HG02642 (cell line): ENCODE measurements around the gene HECA.
A peak's percentile ranks its signal among the peaks of the same experiment; 100 is the strongest.
"Not testable (repeated sequence)": the region's sequence is repeated elsewhere in the genome, so short reads cannot be mapped to it uniquely, and the experiment has no call there.

Source experiments
- ATAC-seq: cut with Tn5 transposase; IDR thresholded peaks from one replicate; pipeline ENCODE4 v1.9.1; 2021; ENCODE audit warnings: mild to moderate bottlenecking; ENCODE audit not compliant: unreplicated experiment, poor library complexity

HECA gene

DNA sequence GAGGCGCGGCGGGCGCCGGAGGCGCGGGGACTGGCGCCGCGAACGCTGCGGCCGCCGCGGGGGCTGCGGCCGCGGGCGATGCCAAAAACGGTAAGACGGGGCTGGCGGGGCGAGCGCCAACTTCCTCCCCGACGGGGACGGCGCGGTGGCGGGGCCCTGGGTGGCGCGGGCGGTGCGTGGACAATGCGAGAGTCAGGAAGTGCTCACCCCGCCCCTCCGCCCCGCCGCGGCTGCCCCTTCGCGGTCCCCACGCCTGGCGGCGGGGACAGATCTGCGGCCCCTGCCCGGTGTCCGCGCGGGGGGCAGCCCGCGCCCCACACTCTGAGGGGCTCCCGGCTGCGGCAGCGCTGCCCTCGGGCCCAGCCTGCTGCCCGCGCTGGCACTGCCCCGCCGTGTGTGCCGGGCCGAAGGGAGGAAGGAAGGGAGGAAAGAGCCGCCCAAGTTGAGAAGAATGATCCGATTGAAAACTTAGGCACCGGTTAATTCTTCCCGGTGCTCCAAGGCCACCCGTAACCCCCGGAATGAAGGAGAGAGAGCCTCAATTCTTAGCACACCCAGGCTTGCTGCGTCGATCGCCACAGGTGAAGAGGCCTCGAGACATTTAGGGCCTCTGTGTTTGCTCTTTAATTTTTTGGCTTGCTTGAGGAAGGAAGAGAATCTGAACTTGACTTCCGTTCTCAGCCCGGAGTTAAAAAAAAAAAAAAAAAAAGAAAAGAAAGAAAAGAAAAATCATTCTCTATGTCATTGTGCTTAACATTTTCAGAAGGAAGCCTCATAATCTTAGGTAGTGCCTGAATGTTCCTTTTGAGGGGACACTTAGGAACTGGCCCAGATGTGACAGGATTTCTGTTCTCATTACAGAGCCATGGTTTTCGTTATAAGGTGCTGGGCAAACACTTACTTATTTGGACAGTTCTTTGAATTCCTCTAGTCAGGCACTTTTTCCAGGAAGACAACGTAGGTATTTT, 982 bp downstream of the HECA start:
- ATAC-seq = peak; percentile 39

DNA sequence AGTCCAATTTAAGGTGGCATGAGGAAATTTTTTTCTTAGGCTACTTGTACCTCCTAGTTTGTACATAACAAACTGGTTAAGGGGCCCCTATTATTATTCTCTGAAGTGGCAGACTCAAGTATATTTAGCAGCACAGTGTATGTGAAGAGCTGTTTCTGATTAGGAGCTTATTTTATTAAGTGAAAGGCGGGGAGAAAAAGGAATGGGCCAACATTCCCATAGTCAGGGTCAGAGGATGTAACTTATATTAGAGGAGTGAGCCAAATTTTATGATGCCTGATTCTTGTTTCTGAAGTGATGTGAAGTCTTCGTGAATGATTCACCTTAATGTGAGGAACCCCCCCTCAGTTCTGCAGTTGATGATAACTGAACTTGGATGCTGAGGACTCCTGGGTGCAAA, 2.8 kb downstream of the HECA start:
- no peak for ATAC-seq

DNA sequence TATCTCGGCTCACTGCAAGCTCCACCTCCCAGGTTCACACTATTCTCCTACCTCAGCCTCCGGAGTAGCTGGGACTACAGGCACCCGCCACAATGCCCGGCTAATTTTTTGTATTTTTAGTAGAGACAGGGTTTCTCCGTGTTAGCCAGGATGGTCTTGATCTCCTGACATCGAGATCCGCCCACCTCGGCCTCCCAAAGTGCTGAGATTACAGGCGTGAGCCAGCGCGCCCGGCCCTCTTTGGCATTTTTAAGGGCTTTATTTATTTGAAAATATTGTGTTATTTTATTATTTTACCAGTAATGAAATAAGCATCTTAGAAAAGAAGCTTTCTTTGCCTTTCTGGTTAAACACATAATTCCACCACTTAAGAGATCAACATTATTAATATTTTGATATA, 6.0 kb downstream of the HECA start:
- not testable (repeated sequence) for ATAC-seq

DNA sequence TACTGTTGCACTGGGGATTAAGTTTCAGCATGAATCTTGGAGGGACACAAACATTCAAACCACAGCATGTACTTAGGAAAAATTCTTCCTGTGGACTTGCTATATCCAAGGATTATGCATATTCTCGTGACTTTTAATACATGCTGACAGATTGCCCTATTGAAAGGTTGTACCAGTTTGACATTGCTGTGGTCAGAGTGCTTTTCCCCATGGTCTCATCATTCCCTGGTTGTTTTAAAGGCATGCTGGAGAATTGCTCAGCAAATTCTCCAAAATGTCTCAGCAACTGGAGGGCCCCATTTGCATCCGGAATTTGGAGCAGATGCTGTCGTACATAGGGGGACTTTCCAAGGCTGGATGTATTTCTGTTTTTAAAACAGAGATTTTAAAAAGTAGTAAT, 7.4 kb downstream of the HECA start:
- ATAC-seq = no peak

DNA sequence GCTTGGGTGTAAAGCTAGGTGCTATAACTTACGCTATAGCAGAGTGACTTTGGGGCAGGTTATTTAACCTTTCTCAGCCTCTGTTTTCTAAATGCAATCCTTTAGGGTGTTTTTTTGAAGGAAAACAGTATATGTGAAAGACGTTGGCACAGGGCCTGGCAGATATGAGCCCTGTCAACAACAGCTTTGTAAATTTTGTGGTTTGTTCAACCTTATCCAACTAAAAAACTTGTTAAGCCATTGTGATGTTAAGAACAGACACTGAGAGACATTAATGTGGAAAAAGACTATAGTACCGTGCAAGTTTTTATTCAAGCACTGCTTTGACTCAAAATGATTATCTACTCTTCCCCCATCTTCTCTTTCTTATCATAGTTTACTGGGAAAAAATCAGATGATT, 8.2 kb downstream of the HECA start:
- ATAC-seq = no peak

DNA sequence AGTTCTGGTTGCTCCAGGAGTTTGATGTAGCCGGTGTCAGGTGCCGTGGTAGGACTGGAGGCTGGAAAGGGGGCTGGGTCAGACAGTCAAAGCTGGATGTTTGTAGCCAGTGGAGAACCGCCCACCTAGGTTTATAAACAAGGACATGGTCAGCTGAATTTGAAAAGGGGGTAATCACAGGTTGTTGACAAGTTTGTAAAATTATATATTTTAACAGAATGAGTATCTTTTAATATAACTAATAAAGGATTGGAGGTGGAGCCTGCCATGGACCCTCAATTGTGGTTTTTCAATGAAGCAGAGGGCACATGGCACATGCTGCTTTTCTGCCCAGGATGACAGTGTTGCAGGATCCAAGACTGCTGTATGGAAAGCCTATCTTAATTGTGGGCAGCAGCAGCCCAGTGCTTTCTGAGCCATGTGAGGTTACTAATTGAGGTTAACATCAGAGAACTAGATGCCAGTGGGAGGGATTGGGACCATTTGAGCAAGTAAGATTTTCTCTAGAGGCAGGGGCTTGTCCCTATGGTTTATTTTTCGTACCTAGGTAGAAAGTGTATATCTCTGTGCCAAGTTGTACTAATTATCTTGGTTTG, 9.7 kb downstream of the HECA start:
- no peak for ATAC-seq

DNA sequence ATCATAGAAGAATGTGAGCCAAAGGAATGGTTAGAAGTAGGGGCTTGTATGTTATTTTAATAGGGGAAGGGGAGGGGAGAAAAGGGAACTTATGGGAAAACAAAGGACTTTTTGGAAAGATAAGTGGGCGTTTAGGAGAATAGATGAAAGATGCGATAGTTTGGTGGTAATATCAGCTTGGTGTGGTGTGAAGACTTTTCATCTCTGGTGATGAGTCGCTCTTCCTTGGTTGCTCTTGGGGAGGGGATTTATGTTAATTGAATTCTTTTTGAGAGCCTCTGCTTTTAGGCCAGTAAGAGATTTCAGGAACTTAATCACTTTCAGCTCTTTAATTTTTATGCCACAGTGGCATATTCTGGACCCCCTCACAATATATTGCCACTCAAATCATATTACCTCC, 10.8 kb downstream of the HECA start:
- ATAC-seq = no peak

DNA sequence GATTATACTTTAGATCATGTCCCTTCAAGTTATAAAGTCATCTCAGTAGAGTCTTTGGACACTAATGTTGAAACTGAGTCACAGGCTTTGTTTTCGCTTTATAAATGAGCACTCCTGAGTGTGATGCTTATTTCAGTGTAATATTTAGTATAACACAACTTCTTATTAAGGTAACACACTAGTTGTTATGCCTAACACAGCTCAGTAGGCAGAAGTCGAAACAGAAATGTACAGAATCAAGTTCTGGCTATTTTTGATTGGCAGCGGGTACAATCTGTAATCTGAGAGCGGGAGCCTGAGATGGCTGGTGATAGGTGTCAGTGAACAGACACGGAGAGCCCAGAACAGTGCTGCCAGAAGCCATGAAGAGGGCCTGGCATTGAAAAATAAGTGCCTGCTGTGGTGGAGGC, 11.4 kb downstream of the HECA start:
- no peak for ATAC-seq

DNA sequence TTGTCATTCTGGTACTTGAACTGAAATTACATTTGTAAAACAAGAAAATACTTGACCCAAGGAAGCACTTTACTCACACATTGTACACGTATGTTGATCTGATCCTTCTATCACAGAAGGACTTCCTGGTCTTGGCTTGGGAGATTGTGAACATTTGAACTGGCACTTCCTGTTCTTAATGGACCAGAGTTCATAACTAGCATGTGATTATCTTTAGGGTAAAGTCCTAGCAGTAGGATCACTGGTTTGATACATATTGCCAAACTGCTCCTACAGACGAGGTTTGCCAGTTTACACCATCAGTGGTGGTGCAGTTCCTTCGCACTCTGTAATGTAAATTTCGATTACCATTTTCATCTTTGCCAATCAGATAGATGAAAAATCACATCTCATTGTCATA, 12.7 kb downstream of the HECA start:
- ATAC-seq = no peak

DNA sequence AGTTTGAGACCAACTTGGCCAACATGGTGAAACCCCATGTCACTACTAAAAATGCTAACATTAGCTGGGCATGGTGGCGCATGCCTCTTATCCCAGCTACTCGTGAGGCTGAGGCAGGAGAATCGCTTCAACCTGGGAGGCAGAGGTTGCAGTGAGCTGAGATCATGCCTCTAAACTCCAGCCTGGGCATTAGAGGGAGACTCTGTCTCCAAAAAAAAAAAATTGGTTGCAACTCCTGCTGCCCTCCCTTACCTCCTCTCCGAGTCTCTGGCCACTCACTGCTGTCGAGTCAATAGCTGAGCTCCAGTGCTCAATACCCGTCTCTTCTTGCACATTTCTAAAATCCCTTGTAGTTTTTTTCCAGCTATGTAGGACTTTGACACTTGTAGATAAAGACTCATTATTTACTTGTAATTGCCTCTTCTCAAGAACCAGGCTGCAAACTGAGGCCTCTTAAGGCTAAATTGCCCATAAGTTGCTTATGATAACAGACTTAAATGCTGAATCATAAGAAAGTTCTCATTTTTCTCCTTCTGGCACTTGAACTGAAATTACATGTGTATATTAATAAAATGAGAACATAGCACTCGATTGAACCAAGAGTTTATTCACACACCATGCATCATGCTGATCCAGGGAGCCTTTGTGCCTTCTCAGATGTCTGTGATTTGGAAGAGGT, 13.8 kb downstream of the HECA start:
- ATAC-seq = no peak

DNA sequence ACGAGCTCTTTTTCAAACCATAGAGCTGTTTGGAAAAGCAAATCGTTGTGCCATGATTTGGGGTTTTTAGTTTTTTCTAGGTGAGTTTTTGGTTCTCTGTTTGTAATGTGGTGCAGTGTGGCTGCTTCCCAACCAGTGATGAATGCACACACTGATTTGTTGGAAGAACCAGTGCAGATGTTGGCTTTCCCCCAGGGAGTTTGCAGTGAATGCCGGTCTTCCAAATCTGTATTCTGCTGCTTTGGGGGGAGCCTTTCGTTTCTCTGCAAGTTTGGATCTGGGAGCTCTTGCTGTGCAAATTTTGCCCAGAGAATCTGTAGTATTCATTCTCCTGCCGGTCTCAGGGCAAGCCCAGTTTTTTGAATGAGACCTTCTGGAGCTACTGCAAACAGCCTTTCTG, 14.5 kb downstream of the HECA start:
- ATAC-seq = no peak

DNA sequence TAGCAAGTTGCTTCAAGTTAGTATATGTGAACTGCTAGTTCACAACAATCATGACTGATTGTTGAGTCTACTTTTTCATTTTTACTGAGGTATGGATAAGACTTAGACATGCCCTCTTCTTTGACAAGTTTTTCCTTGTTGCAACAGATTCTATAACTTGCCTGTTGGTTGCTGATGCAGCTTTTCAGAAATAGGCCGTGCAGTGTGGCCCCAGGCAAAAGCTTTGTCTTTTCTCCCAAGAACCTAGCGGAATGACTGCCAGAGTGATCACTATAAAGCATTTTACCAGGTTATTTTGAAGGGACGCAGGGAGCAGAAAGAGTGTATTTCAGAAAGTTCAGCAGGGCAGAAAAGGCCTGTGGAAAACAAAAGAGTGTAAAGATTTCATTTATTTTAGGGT, 16.0 kb downstream of the HECA start:
- no peak for ATAC-seq

DNA sequence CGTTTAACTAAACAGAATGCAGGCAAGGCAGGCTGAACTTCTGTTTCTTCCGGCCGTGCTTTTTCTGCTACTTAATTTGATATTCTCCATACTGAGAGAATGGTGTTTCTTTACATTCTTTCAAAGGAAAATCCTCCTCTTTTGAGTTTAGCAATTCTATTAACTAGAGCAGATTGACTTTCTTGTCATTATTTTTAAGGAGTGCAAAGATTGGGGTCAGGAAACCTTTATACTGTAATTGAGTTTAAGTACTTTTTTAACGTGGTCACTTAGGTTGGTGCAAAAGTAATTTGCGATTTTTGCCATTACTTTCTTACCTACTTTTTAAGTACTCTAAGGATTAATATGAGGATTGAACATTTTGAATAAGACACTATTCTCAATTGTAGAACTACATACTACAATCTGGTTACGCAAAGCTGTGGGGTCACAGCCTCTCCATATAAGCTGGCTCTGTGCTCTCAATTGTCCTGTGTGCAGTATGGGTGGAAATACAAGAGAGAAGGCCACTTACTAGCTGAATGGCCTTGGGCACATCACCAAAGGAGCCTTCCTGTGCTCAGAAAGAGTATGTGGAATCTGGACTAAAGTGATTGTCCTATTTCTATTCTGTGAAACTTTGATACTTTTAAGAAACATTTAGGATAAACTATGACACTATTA, 16.7 kb downstream of the HECA start:
- ATAC-seq = no peak

DNA sequence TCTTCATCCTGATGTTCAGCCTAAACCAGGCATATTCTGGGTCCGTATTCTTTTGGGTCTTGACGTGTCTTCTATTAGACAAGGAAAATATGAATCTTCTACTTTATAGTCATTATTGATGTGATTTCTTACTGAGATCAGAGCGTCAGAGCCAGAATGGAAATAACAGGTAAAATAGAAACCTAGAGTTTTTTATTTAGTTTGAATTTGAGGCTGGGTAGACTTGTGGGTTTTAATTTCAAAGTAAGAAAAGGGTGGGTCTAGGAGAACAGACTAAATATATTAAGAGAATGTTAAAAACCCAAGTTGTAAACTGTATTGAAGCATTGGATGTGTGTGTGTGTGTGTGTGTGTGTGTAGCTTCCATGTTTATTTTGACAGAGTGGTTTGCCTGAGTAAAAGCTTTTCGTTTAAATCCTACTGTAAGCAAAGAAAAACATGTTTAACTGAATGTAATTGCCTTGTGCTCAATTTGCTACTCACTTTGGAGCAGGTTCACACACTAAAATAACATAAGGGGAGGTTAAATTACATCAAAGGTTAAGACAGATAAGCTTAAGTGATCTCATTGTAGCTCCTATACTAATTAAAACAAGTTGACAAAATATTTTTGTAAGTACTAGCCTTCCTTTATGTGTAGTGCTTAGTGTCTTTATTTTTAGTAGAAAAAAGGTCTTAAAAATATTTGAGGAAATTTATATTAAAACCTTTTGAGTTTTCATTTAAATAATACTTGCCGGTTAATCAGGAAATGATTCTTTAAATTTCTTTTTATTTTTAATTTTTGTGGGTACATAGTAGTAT, 17.4 kb downstream of the HECA start:
- ATAC-seq = no peak

DNA sequence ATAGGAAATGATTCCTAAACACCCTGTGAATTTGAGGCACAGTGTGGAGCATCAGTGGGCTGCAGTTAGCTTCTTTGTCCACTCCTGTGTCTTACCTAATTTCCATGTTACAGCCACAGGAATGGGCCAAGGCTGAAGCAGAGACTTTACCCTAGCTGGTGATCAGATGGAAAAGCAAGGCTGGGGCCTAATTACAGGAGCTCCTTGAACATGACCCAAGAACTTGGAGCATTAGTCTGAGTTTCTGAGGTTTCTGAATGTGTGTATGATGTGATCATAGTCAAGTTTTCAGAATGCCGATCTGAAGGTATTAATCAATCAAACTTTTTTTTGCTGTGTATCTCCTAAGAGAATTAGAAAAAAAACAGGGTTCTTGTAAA, 18.0 kb downstream of the HECA start:
- ATAC-seq = no peak

DNA sequence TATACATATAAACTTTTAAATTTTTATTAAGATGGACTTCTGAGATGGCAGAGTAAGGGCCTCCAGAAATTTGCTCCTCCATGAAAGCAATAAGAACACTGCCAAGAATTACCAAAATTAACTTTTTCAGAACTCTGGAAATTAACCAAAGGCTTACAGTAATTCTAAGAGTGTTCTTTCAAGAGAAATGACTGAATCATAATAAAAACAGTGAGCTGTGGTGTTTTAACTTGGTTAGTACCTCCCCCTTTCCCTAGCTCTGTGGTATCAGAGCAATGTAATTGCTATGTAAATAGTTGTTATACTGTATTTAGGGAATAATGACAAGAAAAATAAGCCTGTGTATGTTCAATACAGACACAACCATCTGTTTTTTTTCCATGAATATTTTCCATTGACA, 19.0 kb downstream of the HECA start:
- no peak for ATAC-seq

DNA sequence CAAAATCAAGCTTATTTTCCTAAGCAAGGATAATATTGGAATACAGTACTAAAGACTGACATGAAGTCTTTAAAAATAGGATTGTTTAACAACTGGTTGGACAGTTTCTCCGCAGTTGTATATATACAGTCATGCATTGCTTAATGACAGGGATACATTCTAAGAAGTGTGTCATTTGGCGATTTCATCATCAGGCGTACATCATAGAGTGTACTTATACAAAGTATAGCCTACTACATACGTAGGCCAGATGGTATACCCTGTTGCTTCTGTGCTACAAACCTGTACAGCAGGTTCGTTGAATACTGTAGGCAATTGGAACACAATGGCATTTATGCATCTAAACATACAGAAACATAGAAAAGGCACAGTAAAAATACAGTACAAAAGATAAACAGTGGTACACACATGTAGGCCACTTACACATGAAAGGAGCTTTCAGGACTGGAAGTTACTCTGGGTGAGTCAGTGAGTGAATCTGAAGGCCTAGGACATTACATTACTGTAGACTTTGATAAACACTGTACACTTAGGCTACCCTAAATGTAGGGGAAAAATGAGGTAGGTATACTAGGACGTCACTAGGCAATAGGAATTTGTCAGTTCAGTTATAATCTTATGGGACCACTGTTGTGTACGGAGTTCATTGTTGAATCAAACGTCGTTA, 20.1 kb downstream of the HECA start:
- no peak for ATAC-seq

DNA sequence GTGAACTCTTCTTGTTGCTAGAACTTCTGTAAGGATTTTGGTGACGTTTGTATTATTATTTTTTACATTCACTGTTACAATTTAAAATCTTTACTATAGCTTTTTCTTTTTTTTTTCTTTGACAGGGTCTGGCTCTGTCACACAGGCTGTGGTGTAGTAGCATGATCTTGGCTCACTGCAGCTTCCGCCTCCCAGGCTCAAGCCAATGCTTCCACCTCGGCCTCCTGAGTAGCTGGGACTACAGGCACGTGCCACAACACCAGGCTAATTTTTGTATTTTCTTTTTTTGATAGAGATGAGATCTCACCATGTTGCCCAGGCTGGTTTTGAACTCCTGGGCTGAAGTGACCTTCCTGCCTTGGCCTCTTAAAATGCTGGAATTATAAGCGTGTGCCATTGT, 21.2 kb downstream of the HECA start:
- ATAC-seq = no peak

DNA sequence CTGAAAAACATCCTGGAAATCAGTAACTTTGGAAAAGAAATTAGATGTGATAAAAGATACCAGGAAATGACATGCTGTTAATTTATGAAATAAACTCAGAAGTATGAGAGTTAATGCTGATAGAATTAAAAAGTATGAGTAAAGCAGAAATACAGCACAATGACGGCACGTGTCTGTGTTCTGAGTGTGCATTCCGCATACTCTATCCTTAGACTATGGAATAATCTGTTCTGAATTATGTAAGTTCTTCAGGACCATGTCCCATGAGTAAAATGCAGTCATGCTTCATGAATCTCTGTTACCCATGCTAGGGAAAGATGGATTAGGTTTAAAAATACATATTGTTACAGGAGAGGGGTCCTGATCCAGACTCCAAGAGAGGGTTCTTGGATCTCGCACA, 21.7 kb downstream of the HECA start:
- ATAC-seq = no peak

DNA sequence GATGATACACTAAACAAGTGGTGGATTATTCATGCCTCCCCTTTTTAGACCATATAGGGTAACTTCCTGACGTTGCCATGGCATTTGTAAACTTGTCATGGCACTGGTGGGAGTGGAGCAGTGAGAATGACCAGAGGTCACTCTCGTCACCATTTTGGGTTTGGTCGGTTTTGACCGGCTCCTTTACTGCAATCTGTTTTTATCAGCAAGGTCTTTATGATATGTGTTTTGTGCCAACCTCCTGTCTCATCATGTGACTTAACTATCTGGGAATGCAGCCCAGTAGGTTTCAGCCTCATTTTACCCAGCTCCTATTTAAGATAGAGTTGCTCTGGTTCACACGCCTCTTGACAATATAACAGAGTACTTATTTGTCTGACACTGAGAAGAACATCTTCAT, 22.2 kb downstream of the HECA start:
- ATAC-seq = not testable (repeated sequence)
